NCI-H1694 (cell line): ENCODE results near the gene GRHL3.
A peak's percentile ranks its signal among the peaks of the same experiment; 100 is the strongest.

Source experiments
- DNase-seq: peaks from one replicate; lab custom pipeline; 2025; lab: John Stamatoyannopoulos, UW

The GRHL3 gene

GRCh38 chr1:24293392-24294227 is 25.5 kb upstream of the GRHL3 start:
- peak; percentile 30 for DNase-seq

GRCh38 chr1:24294228-24294672 is 24.9 kb upstream of the GRHL3 start:
- no peak for DNase-seq

DNA sequence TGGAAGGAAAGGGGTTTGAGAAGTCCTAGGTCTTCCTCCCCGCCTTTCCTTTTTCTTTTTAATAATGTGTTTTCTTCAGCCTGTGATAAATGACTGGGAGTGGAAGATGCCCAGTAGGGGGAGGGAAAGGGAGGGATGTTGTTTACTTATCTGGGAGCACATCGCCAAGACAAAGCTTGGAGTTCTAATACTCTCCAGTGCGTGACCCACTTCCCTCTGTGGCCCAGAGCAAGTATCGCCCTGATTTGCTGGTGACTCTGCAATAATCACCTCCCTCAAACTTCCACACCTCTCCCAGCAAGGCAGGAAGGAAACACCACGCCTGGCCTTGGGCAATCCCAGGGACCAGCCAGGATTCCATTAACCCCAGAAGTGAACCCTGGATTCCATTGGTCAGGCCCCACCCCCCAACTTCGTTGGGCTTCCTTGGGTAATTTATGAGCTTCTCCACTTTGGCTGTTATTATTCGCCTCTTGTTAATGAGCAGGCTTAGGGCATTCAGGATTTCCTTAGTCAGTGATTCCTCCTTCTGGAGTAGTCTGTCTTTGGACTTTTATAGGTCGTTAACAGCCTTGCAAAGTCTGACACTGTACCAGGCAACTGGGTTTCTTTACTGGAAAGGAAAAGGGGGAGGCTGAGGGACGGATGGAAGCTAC is 24.3 kb upstream of the GRHL3 start:
- no peak for DNase-seq

- no peak for DNase-seq
Observed at GRCh38 chr1:24295535-24295934, 23.6 kb upstream of the GRHL3 start.

GRCh38 chr1:24297187-24297851 is 21.8 kb upstream of the GRHL3 start:
- DNase-seq: no peak

DNA sequence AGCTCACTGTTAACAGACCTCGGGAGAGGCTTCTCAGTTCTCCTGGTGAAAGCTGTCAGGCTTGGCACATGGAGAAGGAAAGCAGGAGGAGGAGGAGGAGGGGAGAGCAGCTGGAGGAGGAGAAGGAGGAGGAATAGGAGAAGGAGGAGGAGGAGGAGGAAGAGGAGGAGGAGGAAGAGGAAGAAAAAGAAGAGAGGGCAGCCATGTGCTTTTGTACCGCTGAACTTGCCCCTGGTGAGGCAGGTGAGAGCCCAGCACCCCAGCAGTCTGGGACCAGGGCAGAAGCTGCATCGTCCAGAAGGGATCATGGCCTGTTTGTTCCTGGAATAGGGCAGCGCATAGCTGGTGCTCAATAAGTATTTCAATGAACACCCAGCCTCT is 21.3 kb upstream of the GRHL3 start:
- no peak for DNase-seq

- no peak for DNase-seq
Observed at GRCh38 chr1:24298606-24299005, 20.6 kb upstream of the GRHL3 start.

DNA sequence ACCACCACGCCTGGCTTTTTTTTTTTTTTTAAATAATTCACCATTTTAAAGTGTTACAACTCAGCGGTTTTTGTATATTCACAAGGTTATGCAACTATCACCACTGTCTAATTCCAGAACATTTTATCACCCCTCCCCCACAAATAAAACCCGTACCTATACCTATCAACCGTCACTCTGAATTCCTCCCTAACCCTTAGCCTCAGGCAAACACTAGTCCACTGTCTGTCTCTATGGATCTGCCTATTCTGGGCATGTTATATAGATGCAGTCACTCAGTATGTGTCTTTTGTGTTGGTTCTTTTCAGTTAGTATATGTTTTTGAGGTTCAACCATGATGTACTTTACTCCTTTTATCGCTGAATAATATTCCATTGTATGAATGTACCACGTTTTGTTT is 19.3 kb upstream of the GRHL3 start:
- DNase-seq: no peak

GRCh38 chr1:24300971-24301784 is 18.0 kb upstream of the GRHL3 start:
- DNase-seq: no peak

GRCh38 chr1:24301785-24302175 is 17.4 kb upstream of the GRHL3 start:
- no peak for DNase-seq

DNA sequence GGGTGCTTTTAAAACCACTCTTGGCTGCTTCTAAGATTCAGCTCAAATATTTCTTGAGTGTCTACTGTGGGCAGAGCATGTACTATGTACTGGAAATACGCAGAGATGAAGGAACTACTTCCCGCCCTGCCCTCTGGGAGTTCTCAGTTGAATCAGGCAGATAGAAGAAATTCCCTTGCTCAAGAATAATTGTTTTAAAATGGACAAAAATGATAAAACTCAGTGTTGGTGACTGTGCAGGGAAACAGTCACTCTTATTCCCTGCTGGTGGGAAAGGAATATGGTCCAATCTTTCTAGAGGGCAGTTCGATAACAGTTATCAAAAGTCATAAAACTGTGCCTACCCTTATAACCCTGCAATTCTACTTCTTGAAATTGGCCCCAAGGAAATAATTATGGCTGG is 16.9 kb upstream of the GRHL3 start:
- DNase-seq: no peak

DNA sequence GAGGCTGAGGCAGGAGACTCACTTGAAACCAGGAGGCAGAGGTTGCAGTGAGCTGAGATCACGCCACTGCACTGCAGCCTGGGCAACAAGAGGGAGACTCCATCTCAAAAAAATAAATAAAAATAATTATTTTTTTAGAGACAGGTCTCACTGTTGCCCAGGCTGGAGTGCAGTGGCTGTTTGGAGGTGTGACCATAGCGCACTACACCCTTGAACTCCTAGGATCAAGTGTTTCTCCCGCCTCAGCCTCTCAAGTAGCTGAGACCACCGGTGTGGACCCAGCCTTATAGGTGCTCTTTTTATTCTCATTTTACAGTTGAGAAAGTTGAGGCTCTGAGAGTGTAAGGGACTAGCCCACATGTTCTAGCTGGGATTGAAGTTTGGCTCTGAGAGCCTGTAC is 15.6 kb upstream of the GRHL3 start:
- no peak for DNase-seq

GRCh38 chr1:24304763-24305162 is 14.4 kb upstream of the GRHL3 start:
- no peak for DNase-seq

GRCh38 chr1:24308365-24309015 is 10.7 kb upstream of the GRHL3 start:
- no peak for DNase-seq

- DNase-seq: no peak
Observed at GRCh38 chr1:24309762-24310485, 9.2 kb upstream of the GRHL3 start.

DNA sequence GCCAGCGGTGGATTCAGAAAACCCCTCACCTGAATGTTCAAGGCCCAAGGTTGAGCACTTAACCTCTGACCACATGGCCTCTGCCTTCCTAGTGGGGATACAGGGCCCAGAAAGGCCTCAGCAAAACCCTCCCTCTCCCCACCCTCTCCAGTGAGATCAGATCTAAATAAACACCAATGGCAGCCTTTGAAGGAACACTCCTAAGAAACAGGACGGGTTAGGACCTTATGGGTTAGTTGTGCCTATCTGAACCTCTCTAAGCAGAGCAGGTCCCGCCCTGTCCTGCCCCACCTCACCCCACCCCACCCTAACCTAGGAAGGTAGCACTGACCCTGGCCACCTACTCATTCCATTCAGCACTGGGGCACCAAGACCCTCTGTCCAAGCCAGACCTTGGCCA is 7.9 kb upstream of the GRHL3 start:
- DNase-seq: no peak

GRCh38 chr1:24311741-24312140 is 7.4 kb upstream of the GRHL3 start:
- DNase-seq: no peak

DNA sequence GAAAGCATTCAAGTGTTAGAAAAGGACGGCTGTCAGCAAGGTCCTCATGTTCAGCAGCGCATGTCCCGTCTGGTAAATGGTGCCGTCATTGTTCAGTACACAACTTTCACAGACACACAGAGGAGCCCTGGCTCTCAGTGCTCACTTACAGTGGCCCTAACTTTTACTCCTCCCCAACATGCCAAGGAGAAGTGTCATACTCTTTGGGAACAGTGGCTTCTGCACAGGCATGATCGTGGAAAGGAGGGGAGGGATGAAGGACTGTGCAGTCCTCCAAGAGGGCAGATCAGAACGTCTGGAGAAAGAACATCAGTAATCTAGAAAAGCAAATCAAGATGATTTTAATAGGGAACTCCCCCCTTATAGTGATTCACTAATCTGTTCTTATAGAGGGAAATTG is 3.8 kb upstream of the GRHL3 start:
- DNase-seq: no peak

- peak; percentile 13 for DNase-seq
Observed at GRCh38 chr1:24316645-24317044, 2.5 kb upstream of the GRHL3 start.

DNA sequence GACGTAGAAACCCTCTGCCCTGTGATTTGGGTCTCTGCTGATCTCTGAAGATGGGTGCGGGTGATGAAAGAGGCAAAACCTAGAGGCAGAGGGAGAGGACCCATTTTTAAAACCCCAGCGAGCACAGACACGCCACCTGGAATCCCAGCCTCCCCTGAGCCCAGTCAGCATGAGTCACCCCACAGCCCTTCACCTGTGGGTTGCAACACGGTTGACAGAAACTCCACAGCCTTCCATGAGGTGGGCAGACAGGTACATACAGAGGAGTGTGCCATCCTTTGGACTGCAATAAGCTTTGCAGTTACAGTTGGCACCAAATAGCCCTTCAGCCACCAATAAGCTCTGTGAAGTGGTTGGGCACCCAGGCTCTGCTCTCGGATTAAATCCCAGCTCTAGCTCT is 2.1 kb upstream of the GRHL3 start:
- DNase-seq: no peak
